ENCODE measurements around the gene LGR6. TPM values are rescaled to one million over a fixed set of nuclear protein-coding genes. Genes with fewer than 3 reads are reported as not detected.

LGR6 gene
- total RNA-seq, 1 experiment from 2014 or later = 1.0 TPM

DNA sequence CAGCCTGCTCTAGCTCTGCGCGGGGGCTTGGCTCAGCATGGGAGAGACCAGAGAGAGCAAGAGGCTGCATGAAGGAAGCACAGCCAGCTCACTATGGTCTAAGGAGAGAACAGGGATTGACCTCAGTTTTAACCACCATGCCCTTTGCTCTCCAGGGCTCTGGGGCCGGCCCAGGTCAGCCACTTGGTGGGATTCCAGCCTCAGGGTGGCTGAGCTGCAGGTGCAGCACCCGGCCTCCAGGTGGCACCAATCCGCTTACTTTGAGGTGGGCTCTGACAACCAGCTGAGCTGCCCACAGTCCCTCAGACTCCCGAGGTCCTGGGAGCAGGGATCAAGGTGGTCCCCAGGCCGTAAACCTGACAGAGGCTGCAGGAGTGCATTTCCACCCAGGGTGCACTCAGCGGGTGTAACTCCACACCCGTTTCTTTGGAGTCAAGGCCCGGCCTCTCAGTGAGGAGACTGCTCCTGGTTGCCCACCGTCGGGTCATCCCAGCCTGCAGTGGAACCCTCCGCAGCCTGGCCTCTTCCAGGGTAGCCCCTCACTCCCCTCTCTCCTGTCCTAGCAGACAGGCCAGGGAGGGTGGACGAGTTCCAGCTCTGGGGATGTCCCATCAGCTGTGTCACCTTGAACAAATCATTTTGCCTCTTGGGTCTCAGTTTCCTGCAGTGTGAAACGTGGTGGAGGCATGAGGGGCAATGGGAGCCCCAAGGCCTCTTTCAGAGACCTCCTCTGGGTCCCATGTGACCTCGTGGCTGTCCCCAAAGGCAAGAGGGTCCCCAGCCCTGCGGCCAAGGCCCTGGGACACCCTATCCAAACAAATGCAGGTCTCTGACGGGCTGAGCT is 607 bp upstream of the LGR6 start:
- H3K9ac ChIP-seq (ENCODE audit: extremely low read depth, insufficient read length, low read length) = no peak overlapping the region
- no peak overlapping the region for H3K4ac ChIP-seq (ENCODE audit: low read depth, low read length)
- H2BK15ac ChIP-seq (ENCODE audit: low read depth, low read length) = no peak overlapping the region
- Mint-ChIP-seq H3K36me3 (ENCODE audit: insufficient read depth in 1 of 3, low read depth in 3 of 3) (no peaks in the 10 kb centered on the region; a peak in 1 of 7 replicates), H3K27ac (no peak overlapping the region), H3K27me3 (ENCODE audit: low read depth) (peaks cover 54% of the 10 kb centered on the region), H3K9me3 (no peaks in the 10 kb centered on the region; a peak in 2 of 5 replicates), H3K4me3 (peak overlapping the region; percentile 61 to 82), H3K4me1 (peaks cover 6 to 14% of the 10 kb centered on the region in 2 experiments)
- H3T11ph ChIP-seq (ENCODE audit: low read length) = no peak overlapping the region
- TF ChIP-seq, protein P1, sequence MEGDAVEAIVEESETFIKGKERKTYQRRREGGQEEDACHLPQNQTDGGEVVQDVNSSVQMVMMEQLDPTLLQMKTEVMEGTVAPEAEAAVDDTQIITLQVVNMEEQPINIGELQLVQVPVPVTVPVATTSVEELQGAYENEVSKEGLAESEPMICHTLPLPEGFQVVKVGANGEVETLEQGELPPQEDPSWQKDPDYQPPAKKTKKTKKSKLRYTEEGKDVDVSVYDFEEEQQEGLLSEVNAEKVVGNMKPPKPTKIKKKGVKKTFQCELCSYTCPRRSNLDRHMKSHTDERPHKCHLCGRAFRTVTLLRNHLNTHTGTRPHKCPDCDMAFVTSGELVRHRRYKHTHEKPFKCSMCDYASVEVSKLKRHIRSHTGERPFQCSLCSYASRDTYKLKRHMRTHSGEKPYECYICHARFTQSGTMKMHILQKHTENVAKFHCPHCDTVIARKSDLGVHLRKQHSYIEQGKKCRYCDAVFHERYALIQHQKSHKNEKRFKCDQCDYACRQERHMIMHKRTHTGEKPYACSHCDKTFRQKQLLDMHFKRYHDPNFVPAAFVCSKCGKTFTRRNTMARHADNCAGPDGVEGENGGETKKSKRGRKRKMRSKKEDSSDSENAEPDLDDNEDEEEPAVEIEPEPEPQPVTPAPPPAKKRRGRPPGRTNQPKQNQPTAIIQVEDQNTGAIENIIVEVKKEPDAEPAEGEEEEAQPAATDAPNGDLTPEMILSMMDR (conservative IDR thresholded peaks at IDR 0.05) = peak; percentile 92
- H2BK5ac ChIP-seq (ENCODE audit: insufficient read length, low read length) = no peak overlapping the region
- no peak overlapping the region for H4K91ac ChIP-seq (ENCODE audit: insufficient read length, low read depth, low read length)
- H4K20me1 ChIP-seq (ENCODE audit: control insufficient read depth, insufficient read depth, insufficient read length) = no peaks in the 10 kb centered on the region
- H4K5ac ChIP-seq (ENCODE audit: insufficient read length, low read depth, low read length) = no peak overlapping the region
- H3K18ac ChIP-seq (ENCODE audit: insufficient read length, low read depth, low read length) = no peak overlapping the region
- no peak overlapping the region for H3K56ac ChIP-seq (ENCODE audit: insufficient read length, low read depth, low read length)
- peak overlapping the region; percentile 65 for H3K4me2 ChIP-seq (ENCODE audit: insufficient read depth, insufficient read length, low read length)
- peaks cover 4% of the 10 kb centered on the region for H3K23me2 ChIP-seq (ENCODE audit: insufficient read length, low read depth, low read length, poor library complexity, severe bottlenecking)
- H3K27ac ChIP-seq (ENCODE audit: insufficient read length, low read depth, low read length) = no peak overlapping the region
- H3K79me1 ChIP-seq (ENCODE audit: insufficient read depth, low read depth, low read length, poor library complexity, severe bottlenecking) = no peaks in the 10 kb centered on the region
- no peak overlapping the region for H2BK20ac ChIP-seq (ENCODE audit: low read depth, low read length, poor library complexity, severe bottlenecking)
- no peak overlapping the region for H3K14ac ChIP-seq (ENCODE audit: insufficient read depth, low read length)
- H2AFZ ChIP-seq (ENCODE audit: low read length) = no peak overlapping the region
- H4K8ac ChIP-seq (replicated peaks; ENCODE audit: insufficient read length, low read depth, low read length) = no peak overlapping the region
- no peaks in the 10 kb centered on the region; the same call in 1 of the 2 replicates for H3K4me1 ChIP-seq (ENCODE audit: insufficient read depth, low read length)
- H3K27me3 ChIP-seq (ENCODE audit: insufficient read depth, low read length) = peaks cover 11% of the 10 kb centered on the region; the same call in 1 of the 2 replicates
- H2AK5ac ChIP-seq (ENCODE audit: insufficient read length, low read length) = no peak overlapping the region
- no peak overlapping the region for H2BK12ac ChIP-seq (ENCODE audit: insufficient read length, low read depth, low read length)
- no peak overlapping the region for H2BK120ac ChIP-seq (ENCODE audit: low read depth, low read length, poor library complexity, severe bottlenecking)
- no peaks in the 10 kb centered on the region for H3K9me3 ChIP-seq (ENCODE audit: control insufficient read depth, low read depth, low read length)
- WGBS (ENCODE audit: extremely low coverage, insufficient read length, low lambda C conversion rate) = no CpG with 5 or more reads among the region's 18 CpGs
- no peaks in the 10 kb centered on the region for H3K79me2 ChIP-seq (ENCODE audit: insufficient read depth, low read length)
- DNase-seq = peak; percentile 87
- no peak overlapping the region for H3K23ac ChIP-seq (ENCODE audit: insufficient read length, low read depth, low read length)

All from H9 (cell line).